Skeletal muscle satellite cell (primary cell): ENCODE results near the gene PAF1.
"Not testable (repeated sequence)": the region's sequence is repeated elsewhere in the genome, so short reads cannot be mapped to it uniquely, and the experiment has no call there.

ENCODE experiments used
- H3K27me3 ChIP-seq: 2 replicates; pipeline ENCODE4 v1.7.0; 2013; ENCODE audit warnings: low read length; ENCODE audit not compliant: control insufficient read depth, insufficient read depth
- H3K36me3 ChIP-seq: 2 replicates; pipeline ENCODE4 v1.7.0; 2013; ENCODE audit warnings: mild to moderate bottlenecking, control low read depth, low read length; ENCODE audit not compliant: insufficient read depth
- H3K4me1 ChIP-seq: 2 replicates; pipeline ENCODE4 v1.7.0; 2013; ENCODE audit warnings: low read length; ENCODE audit not compliant: control insufficient read depth, insufficient read depth
- H3K4me2 ChIP-seq: 2 replicates; pipeline ENCODE4 v1.7.0; 2013; ENCODE audit warnings: mild to moderate bottlenecking, low read length
- H3K4me3 ChIP-seq: 2 replicates; pipeline ENCODE4 v1.7.0; 2013; ENCODE audit warnings: low read length
- H3K9ac ChIP-seq: 2 replicates; pipeline ENCODE4 v1.7.0; 2013; ENCODE audit warnings: mild to moderate bottlenecking, low read depth, low read length, moderate library complexity
- H3K9me3 ChIP-seq: replicated peaks from 2 replicates; pipeline ENCODE4 v1.7.0; 2013; ENCODE audit warnings: mild to moderate bottlenecking, control low read depth, low read length

Gene PAF1

DNA sequence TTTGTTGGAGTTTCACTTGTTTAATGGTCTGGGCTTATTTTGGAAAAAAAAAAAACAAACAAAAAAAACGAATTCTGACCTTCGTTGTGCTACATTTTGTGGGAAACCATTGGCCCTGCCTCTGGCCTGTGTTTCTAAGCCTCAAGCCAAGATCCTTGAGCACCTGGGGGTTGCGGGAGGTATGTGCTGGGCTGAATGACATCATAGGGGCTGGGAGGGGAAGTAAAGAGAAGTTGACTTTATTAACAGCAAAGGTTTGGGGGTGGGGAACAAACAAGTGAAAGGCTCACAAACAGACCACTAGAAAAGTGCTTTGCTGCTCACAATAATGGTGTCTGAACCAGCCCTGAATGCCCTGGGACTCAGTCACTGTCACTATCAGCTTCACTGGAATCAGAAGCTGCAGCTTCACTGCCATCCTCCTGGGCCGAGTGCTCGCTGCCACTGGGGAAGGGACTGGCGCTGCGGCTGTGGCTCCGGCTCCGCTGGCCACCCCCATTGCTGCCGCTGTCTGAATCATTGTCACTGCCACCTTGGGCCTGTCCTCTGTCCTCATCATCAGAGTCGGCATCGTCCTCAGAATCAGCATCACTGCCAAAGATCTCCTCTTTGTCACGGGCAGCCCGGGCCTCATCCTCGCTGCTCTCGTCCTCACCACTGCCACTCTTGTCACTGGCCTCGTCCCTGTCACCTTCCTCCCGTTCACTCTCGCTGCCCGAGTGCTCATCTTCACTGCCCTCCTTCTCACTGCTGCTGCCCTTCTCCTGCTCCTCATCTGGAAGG, 5.1 kb downstream of the PAF1 start:
- Histone ChIP-seq H3K4me3 (no peak overlapping the region), H3K4me2 (no peak overlapping the region), H3K9me3 (no peaks in the 10 kb centered on the region), H3K9ac (no peak overlapping the region), H3K36me3 (peaks cover 72% of the 10 kb centered on the region), H3K4me1 (peaks cover 8% of the 10 kb centered on the region), H3K27me3 (no peaks in the 10 kb centered on the region)

DNA sequence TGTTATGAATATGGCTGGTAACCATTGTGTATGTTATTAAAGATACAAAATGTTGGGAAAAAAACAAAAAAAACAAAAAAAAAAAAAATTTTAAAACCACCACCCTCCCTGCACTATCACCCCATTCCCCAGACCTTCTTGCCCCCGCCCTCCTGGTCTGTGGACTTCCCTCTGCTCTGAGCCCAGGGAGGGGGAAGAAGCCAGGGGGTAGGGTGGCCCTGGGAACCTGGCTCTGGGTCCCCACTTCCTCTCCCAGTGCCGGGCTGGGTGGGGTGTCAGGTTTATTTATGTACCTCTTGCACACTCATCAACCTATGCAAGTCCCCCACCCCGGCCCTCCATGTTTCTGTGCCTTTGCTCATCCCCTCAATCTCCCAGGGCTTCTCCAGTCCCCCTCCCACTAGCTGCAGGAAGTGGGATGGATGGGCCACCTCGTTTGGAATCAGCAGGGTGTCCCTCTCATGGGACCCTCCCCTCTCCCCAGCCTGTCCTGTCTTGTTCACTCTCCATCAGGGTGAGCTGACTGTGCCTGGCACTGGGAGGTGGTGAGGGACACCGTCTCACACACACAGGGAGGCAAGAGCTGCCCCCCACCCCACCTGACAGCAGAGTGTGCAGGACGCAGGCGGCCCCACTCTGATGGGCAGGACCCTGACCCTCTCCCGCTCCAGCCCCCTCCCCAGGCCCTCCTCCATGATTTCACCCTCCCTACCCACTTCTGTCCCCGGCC, 5.9 kb downstream of the PAF1 start:
- Histone ChIP-seq H3K9ac (no peak overlapping the region), H3K9me3 (no peaks in the 10 kb centered on the region), H3K36me3 (peaks cover 80% of the 10 kb centered on the region), H3K4me3 (no peak overlapping the region), H3K4me2 (no peak overlapping the region), H3K27me3 (no peaks in the 10 kb centered on the region), H3K4me1 (peaks cover 5% of the 10 kb centered on the region)

DNA sequence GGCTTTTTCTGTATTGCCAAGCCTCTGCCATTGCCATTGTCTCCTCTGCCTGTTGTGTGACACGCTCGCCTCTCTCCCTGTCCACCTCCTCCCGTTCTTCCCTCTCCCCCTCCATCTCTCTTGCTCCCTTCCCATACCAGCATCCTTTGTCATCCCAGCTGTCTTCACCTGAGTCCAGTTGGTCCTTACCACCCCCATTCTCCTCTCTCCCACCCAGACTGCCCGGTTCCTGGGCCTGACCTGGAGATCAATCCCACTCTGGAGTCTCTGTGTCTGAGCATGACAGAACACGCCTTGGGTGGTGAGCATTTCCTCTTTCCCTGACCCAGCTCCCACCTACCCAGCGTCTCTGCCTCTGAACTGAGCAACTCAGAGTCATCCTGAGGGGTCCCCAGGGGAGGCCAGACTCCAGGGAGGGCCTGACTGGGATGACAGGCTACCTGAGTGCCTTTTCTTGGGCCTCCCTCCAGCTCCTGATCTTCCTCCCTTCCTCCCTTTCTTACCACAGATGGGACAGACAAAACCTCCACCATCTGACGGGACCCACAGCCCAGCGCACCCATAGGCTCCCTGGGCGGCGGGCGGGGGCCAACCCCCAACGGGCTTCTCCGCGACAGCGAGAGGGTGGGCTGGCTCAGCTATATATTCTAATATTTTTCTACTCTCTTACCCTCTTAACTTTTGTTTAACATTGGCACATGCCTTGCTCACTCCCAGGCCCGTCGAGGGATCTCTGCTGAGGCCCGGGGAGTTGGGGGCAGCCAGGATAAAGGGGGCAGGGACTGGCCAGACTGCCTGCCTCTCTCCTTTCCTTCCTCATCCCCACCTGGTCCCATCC, 7.7 kb downstream of the PAF1 start:
- Histone ChIP-seq H3K9me3 (no peaks in the 10 kb centered on the region), H3K27me3 (no peaks in the 10 kb centered on the region), H3K4me2 (no peak overlapping the region), H3K36me3 (peaks cover 84% of the 10 kb centered on the region), H3K4me3 (no peak overlapping the region), H3K9ac (no peak overlapping the region), H3K4me1 (no peaks in the 10 kb centered on the region)

DNA sequence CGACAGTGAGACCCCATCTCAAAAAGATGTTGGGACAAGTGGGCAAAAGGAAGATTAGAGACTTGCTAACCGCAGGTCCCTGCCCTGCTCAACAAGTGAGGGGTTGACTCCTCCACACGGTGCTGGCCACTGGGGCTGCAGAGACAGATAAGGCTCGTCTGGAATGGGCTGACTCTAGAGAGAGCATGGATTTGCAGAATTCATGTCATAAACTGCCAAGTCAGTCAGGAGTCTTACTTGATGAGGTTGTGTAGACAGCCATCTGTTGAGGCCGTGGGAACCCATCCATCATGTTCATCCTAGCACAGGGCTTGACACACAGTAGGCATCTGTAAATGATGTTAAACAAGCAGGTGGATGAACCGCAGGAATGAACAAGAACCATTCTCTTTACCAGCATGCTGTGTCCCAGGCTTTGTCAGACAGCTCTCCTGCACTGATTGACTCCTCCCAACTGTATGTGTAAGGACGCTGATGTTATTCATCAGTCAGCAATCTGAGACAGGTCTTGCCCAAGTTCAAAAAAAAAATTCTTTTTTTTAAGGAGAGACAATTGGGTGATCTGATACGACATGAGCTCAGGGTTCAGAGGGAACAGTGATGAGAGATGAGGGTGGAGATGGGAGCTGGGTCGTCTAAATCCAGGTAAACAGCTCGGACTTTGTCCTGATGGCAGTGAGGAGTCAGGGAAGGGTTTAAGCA, 8.8 kb downstream of the PAF1 start:
- H3K27me3 ChIP-seq = no peaks in the 10 kb centered on the region

DNA sequence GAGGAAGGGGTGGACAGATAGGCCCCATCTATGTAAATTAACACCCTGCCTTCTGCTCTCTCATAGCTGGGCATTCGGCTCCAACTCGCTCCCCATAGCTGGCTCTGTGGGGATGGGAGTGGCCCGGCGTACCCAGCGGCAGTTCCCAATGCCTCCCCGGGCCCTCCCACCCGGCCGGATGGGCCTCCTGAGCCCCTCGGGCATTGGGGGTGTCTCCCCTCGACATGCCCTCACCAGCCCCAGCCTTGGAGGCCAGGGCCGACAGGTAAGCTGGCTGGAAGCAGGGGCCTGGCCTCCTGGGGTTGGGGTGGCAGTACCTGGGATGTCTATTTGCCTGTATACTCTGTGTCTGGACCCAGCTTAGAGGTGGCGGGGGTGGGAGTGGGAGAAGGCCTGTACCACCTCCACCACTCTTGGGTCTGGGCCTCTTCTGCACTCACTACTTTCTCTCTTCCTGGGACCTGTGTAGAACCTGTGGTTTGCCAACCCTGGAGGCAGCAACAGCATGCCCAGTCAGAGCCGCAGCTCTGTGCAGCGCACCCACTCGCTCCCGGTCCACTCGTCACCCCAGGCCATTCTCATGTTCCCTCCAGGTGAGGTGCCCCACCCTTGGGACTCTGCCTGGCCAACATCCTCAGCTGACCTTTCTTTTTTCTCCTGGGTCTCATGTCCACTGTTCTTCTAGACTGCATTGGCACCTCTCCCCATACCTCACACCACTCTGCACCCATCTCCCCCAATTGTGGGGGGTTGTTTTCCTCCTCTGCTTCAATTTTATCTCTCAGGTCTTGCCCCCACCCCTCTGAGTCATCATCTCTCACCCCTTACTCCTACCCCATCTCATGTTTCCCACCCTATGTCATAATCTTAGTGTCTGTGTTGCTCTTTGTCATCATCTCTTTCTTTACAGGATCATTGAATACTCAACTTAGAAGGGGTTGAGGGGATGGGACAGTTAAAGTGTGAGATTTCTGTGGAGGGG, 10.1 kb downstream of the PAF1 start:
- no peak overlapping the region for H3K4me3 ChIP-seq
- H3K4me2 ChIP-seq = no peak overlapping the region
- H3K36me3 ChIP-seq = peaks cover 87% of the 10 kb centered on the region
- no peaks in the 10 kb centered on the region for H3K27me3 ChIP-seq
- no peaks in the 10 kb centered on the region for H3K9me3 ChIP-seq
- H3K4me1 ChIP-seq = no peaks in the 10 kb centered on the region
- H3K9ac ChIP-seq = no peak overlapping the region

More for the DNA sequence above, 8.8 kb downstream of the PAF1 start:
- Histone ChIP-seq H3K4me2 (no peak overlapping the region), H3K4me1 (no peaks in the 10 kb centered on the region), H3K9ac (no peak overlapping the region), H3K36me3 (peaks cover 87% of the 10 kb centered on the region), H3K4me3 (no peak overlapping the region), H3K9me3 (no peaks in the 10 kb centered on the region)

DNA sequence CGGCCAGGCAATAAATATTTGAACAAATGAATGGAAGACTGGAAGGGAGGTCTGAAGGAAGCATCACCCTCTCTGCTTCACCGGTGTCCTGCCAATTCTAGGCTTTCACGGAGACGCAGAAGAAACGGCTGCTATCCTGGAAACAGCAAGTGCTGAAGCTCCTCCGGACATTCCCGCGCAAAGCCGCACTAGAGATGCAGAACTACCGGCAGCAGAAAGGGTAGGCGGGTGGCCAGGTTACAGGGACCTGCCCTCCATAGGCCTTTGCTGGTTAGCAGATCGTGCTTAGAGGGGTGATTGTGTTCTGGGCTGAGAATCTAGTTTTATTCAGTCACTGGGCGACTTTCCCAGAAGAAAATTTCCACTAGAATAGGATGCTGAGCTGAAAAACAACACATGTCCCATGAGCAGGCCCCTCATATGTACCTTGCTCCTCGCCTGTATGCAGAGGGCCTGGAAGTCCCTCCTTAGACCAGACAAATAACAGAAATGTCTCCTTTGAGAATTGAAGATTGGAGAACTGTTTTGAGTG, 11.0 kb downstream of the PAF1 start:
- H3K4me3 ChIP-seq = no peak overlapping the region
- H3K4me2 ChIP-seq = no peak overlapping the region
- H3K9ac ChIP-seq = no peak overlapping the region
- peaks cover 87% of the 10 kb centered on the region for H3K36me3 ChIP-seq
- no peaks in the 10 kb centered on the region for H3K9me3 ChIP-seq
- no peaks in the 10 kb centered on the region for H3K4me1 ChIP-seq
- H3K27me3 ChIP-seq = no peaks in the 10 kb centered on the region

DNA sequence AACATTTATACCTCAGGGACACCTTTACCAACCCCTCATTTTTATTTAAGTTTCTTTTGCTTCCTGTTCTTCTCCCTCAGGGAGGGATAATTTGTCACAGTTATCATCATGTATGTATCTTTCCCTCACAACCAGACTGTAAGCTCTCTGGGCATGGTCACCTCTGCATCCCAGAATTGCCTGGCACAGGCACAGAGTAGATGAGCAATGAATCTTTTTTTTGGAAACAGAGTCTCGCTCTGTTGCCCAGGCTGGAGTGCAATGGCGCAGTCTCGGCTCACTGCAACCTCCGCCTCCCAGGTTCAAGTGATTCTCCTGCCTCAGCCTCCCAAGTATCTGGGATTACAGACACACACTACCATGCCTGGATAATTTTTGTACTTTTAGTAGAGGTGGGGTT, 11.5 kb downstream of the PAF1 start:
- peaks cover 84% of the 10 kb centered on the region for H3K36me3 ChIP-seq
- H3K4me2 ChIP-seq, H3K4me1 ChIP-seq, H3K4me3 ChIP-seq, H3K9me3 ChIP-seq, H3K27me3 ChIP-seq, H3K9ac ChIP-seq: not testable (repeated sequence)

DNA sequence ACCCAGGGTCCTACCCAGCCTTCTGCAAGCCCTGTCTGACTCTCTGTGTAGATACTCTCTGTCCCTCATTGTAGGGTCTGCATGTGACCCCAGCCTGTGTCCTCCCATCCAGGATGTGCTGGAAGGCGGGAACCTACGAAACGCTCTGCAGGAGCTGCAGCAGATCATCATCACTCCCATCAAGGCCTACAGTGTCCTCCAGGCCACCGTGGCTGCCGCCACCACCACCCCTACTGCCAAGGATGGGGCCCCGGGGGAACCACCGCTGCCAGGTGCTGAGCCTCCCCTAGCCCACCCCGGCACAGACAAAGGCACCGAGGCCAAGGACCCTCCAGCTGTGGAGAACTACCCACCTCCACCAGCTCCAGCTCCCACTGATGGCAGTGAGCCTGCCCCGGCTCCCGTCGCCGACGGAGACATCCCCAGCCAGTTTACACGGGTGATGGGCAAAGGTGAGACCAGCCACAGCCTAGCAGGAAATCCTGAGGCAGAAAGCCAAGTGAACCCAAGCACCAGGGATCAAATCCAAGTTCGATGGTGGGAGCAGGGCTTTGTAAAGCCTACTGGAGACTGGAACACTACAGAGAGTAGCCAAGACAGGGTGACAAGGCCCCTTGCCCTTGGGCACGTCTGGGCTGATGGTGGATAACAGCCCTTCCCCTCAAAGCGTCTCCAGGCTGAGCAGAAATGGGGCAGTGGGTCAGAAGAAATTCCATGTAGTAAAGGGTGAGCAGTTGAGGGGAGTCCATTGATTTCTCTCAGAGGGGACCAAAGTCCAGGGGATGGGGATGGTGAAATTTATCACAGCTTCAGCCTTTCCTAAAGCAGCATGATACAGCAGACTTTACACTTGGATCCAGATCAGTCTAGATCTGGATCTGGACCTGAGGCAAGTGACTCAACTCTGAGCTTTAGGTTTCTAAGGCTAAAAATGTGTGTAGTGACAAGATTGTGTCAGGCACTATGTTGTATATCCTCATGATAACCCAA, 13.2 kb downstream of the PAF1 start:
- Histone ChIP-seq H3K9ac (no peak overlapping the region), H3K9me3 (no peaks in the 10 kb centered on the region)

DNA sequence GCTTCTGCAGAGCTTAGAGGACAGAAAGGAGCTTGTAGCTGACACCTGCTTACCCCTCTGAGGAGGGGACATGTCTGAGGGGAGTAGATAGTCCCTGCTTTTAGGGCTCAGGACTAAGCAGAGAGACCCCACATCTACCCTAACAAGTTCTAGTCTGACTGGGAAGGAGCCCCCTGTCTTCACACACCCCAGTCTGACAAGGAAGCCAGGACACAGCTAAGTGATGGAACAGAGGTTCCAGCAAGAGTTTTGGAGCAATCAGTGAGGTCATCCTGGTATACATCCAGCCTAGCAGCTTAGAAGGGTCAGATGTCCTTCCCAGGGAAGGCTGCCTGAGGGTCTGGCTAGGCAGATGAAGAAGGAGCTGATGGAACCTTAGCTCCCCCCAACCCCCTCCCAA, 15.0 kb downstream of the PAF1 start:
- H3K4me1 ChIP-seq = peaks cover 20% of the 10 kb centered on the region
- H3K9me3 ChIP-seq = no peaks in the 10 kb centered on the region

More for the DNA sequence above, 13.2 kb downstream of the PAF1 start:
- H3K36me3 ChIP-seq = peaks cover 79% of the 10 kb centered on the region
- peaks cover 8% of the 10 kb centered on the region for H3K4me1 ChIP-seq
- no peak overlapping the region for H3K4me2 ChIP-seq
- H3K27me3 ChIP-seq = no peaks in the 10 kb centered on the region
- no peak overlapping the region for H3K4me3 ChIP-seq

More for the DNA sequence above, 15.0 kb downstream of the PAF1 start:
- Histone ChIP-seq H3K4me3 (no peak overlapping the region), H3K36me3 (peaks cover 66% of the 10 kb centered on the region), H3K27me3 (no peaks in the 10 kb centered on the region), H3K4me2 (no peak overlapping the region), H3K9ac (no peak overlapping the region)
